H9 (cell line): ENCODE results near the gene LHFPL6. TPM values are rescaled to one million over a fixed set of nuclear protein-coding genes. Genes with fewer than 3 reads are reported as not detected.

Experiments
- DNase-seq: peaks from one replicate; pipeline ENCODE4 v3.0.0-alpha.2; 2017
- H2AFZ ChIP-seq: one replicate; pipeline ENCODE4 v1.6.1; 2013; ENCODE audit warnings: mild to moderate bottlenecking, low read length, control low read depth, moderate library complexity
- H2AK5ac ChIP-seq: 2 replicates; pipeline ENCODE4 v1.6.1; 2013; ENCODE audit warnings: low read length, control low read depth, mixed read lengths; ENCODE audit not compliant: insufficient read length
- H2BK120ac ChIP-seq: one replicate; pipeline ENCODE4 v1.6.1; 2013; ENCODE audit warnings: low read depth, mild to moderate bottlenecking, low read length, control low read depth, inconsistent platforms; ENCODE audit not compliant: poor library complexity, severe bottlenecking
- H2BK12ac ChIP-seq: 2 replicates; pipeline ENCODE4 v1.6.1; 2013; ENCODE audit warnings: low read length, control low read depth, mixed read lengths, low read depth; ENCODE audit not compliant: insufficient read length
- H2BK15ac ChIP-seq: 2 replicates; pipeline ENCODE4 v1.6.1; 2013; ENCODE audit warnings: low read depth, low read length, control low read depth
- H2BK20ac ChIP-seq: one replicate; pipeline ENCODE4 v1.6.1; 2013; ENCODE audit warnings: low read depth, mild to moderate bottlenecking, low read length, control low read depth, inconsistent platforms; ENCODE audit not compliant: poor library complexity, severe bottlenecking
- H2BK5ac ChIP-seq: 2 replicates; pipeline ENCODE4 v1.6.1; 2013; ENCODE audit warnings: low read length, control low read depth, mixed read lengths; ENCODE audit not compliant: insufficient read length
- H3K14ac ChIP-seq: 2 replicates; pipeline ENCODE4 v1.6.1; 2013; ENCODE audit warnings: low read length, control low read depth; ENCODE audit not compliant: insufficient read depth
- H3K18ac ChIP-seq: 2 replicates; pipeline ENCODE4 v1.6.1; 2013; ENCODE audit warnings: low read depth, mild to moderate bottlenecking, mixed read lengths, low read length, control low read depth; ENCODE audit not compliant: insufficient read length
- H3K23ac ChIP-seq: 2 replicates; pipeline ENCODE4 v1.6.1; 2013; ENCODE audit warnings: low read length, control low read depth, mixed read lengths, low read depth; ENCODE audit not compliant: insufficient read length
- H3K23me2 ChIP-seq: 2 replicates; pipeline ENCODE4 v1.6.1; 2013; ENCODE audit warnings: low read depth, mild to moderate bottlenecking, mixed read lengths, low read length, control low read depth; ENCODE audit not compliant: insufficient read length, poor library complexity, severe bottlenecking
- H3K27ac ChIP-seq: 2 replicates; pipeline ENCODE4 v1.5.1; 2013; ENCODE audit warnings: low read length, control low read depth, mixed read lengths, low read depth; ENCODE audit not compliant: insufficient read length
- H3K27me3 ChIP-seq: 2 replicates; pipeline ENCODE4 v1.6.1; 2013; ENCODE audit warnings: low read length, control low read depth, inconsistent platforms; ENCODE audit not compliant: insufficient read depth
- H3K4ac ChIP-seq: 2 replicates; pipeline ENCODE4 v1.6.1; 2013; ENCODE audit warnings: low read depth, mild to moderate bottlenecking, control low read depth, inconsistent platforms, low read length, moderate library complexity
- H3K4me1 ChIP-seq: 2 replicates; pipeline ENCODE4 v1.6.1; 2013; ENCODE audit warnings: low read length, control low read depth, inconsistent platforms; ENCODE audit not compliant: insufficient read depth
- H3K4me2 ChIP-seq: 2 replicates; pipeline ENCODE4 v1.6.1; 2013; ENCODE audit warnings: low read length, control low read depth, mixed read lengths; ENCODE audit not compliant: insufficient read length, insufficient read depth
- H3K56ac ChIP-seq: 2 replicates; pipeline ENCODE4 v1.6.1; 2013; ENCODE audit warnings: low read depth, mild to moderate bottlenecking, mixed read lengths, low read length, control low read depth; ENCODE audit not compliant: insufficient read length
- H3K79me1 ChIP-seq: 2 replicates; pipeline ENCODE4 v1.6.1; 2013; ENCODE audit warnings: low read depth, mild to moderate bottlenecking, moderate library complexity, low read length, control low read depth, inconsistent platforms; ENCODE audit not compliant: insufficient read depth, poor library complexity, severe bottlenecking
- H3K79me2 ChIP-seq: 2 replicates; pipeline ENCODE4 v1.6.1; 2013; ENCODE audit warnings: low read length, control low read depth, inconsistent platforms; ENCODE audit not compliant: insufficient read depth
- H3K9ac ChIP-seq: 2 replicates; pipeline ENCODE4 v1.6.1; 2013; ENCODE audit warnings: low read length, control low read depth, mixed read lengths; ENCODE audit not compliant: insufficient read length; ENCODE audit errors: extremely low read depth
- H3K9me3 ChIP-seq: one replicate; pipeline ENCODE4 v1.6.1; 2013; ENCODE audit warnings: low read depth, low read length, inconsistent platforms; ENCODE audit not compliant: control insufficient read depth
- H3T11ph ChIP-seq: one replicate; pipeline ENCODE4 v1.6.1; 2013; ENCODE audit warnings: mild to moderate bottlenecking, low read length, control low read depth, inconsistent platforms
- H4K20me1 ChIP-seq: one replicate; pipeline ENCODE4 v1.6.1; 2013; ENCODE audit not compliant: control insufficient read depth, insufficient read length, insufficient read depth
- H4K5ac ChIP-seq: 2 replicates; pipeline ENCODE4 v1.6.1; 2013; ENCODE audit warnings: low read depth, mild to moderate bottlenecking, mixed read lengths, low read length, control low read depth; ENCODE audit not compliant: insufficient read length
- H4K8ac ChIP-seq: replicated peaks from 2 replicates; pipeline ENCODE4 v1.6.1; 2013; ENCODE audit warnings: low read length, control low read depth, mixed read lengths, low read depth; ENCODE audit not compliant: insufficient read length
- H4K91ac ChIP-seq: 2 replicates; pipeline ENCODE4 v1.6.1; 2013; ENCODE audit warnings: low read depth, mild to moderate bottlenecking, moderate library complexity, mixed read lengths, low read length, control low read depth; ENCODE audit not compliant: insufficient read length
- H3K27ac Mint-ChIP-seq, 3 experiments: 2 replicates in 2 of 3; 3 replicates in 1 of 3; pipeline ENCODE4 v1.8.0; 2020 to 2021; ENCODE audit warnings: mixed read lengths in 3 of 3, mild to moderate bottlenecking in 1 of 3, moderate library complexity in 1 of 3
- H3K27me3 Mint-ChIP-seq: 2 replicates; pipeline ENCODE4 v1.8.0; 2021; ENCODE audit warnings: low read depth, mild to moderate bottlenecking, moderate library complexity, mixed read lengths
- H3K36me3 Mint-ChIP-seq, 3 experiments: 2 replicates in 2 of 3; 3 replicates in 1 of 3; pipeline ENCODE4 v1.8.0; 2020 to 2021; ENCODE audit warnings: low read depth in 3 of 3, mixed read lengths in 3 of 3; ENCODE audit not compliant: insufficient read depth in 1 of 3
- H3K4me1 Mint-ChIP-seq, 2 experiments: 2 replicates each; pipeline ENCODE4 v1.8.0; 2020; ENCODE audit warnings: mixed read lengths in 2 of 2
- H3K4me3 Mint-ChIP-seq, 2 experiments: 2 replicates in 1 of 2; 3 replicates in 1 of 2; pipeline ENCODE4 v1.8.0; 2020 to 2021; ENCODE audit warnings: mild to moderate bottlenecking in 2 of 2, mixed read lengths in 2 of 2, moderate library complexity in 1 of 2
- H3K9me3 Mint-ChIP-seq, 2 experiments: 2 replicates in 1 of 2; 3 replicates in 1 of 2; pipeline ENCODE4 v1.8.0; 2020; ENCODE audit warnings: mild to moderate bottlenecking in 2 of 2, mixed read lengths in 2 of 2, moderate library complexity in 1 of 2
- WGBS: extraction: QIAGEN DNeasy Blood & Tissue Kit; methylation state at CpG from one replicate; pipeline ENCODE4 v1.1.7; 2013; ENCODE audit warnings: missing lambda C conversion rate, low lambda C conversion rate, mixed read lengths; ENCODE audit not compliant: insufficient read length; ENCODE audit errors: extremely low coverage; 5-methylcytosine and 5-hydroxymethylcytosine counted together
- total RNA-seq: library from RNA; stranded (reverse); gene quantifications from 2 replicates; pipeline ENCODE4 v1.2.1, GENCODE V29; 2021
- TF ChIP-seq, protein P1 (sequence below): fragments of 200-600 bp; sonication (generic); conservative IDR thresholded peaks from 3 replicates; pipeline ENCODE4 v1.8.0; 2021; ENCODE audit warnings: antibody characterized with exemption, mild to moderate bottlenecking

The LHFPL6 gene
- total RNA-seq, 1 experiment from 2014 or later = 3.5 TPM

DNA sequence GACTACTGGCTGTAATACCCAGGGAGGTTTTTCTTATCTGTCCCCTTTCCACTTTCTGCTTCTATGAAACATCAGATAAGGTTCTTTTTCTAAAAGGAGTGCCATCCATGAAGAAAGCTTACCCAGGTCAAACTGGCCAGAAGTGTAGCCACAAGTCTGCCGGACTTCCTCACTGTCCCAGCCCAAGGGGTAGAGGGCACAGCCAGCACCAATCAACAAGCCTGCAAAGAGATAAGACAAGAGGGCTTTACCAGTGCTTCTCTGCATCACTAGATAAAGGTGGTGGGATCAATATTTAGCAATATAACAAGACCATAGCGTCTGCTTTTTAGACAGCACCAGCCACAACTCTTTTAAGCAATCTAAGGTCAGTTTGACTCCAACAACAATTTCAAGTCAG is 224.7 kb downstream of the LHFPL6 start:
- Mint-ChIP-seq H3K4me1 (no peaks in the 10 kb centered on the region), H3K27me3 (peaks cover 100% of the 10 kb centered on the region), H3K9me3 (peaks cover 5 to 9% of the 10 kb centered on the region in 2 experiments), H3K4me3 (no peak overlapping the region), H3K27ac (no peak overlapping the region), H3K36me3 (peaks cover 0 to 11% (median 0%) of the 10 kb centered on the region in 3 experiments; a peak in 2 of 7 replicates)
- H3K9me3 ChIP-seq = no peaks in the 10 kb centered on the region
- no peaks in the 10 kb centered on the region for H3K79me1 ChIP-seq
- H2BK120ac ChIP-seq = no peak overlapping the region
- H3K23me2 ChIP-seq = no peaks in the 10 kb centered on the region
- no peak overlapping the region for H3K14ac ChIP-seq
- H2AK5ac ChIP-seq = no peak overlapping the region
- H3K27me3 ChIP-seq = peaks cover 30% of the 10 kb centered on the region
- H3K27ac ChIP-seq = no peak overlapping the region
- H2BK15ac ChIP-seq = no peak overlapping the region
- no CpG with 5 or more reads among the region's 2 CpGs for WGBS
- TF ChIP-seq, protein P1, sequence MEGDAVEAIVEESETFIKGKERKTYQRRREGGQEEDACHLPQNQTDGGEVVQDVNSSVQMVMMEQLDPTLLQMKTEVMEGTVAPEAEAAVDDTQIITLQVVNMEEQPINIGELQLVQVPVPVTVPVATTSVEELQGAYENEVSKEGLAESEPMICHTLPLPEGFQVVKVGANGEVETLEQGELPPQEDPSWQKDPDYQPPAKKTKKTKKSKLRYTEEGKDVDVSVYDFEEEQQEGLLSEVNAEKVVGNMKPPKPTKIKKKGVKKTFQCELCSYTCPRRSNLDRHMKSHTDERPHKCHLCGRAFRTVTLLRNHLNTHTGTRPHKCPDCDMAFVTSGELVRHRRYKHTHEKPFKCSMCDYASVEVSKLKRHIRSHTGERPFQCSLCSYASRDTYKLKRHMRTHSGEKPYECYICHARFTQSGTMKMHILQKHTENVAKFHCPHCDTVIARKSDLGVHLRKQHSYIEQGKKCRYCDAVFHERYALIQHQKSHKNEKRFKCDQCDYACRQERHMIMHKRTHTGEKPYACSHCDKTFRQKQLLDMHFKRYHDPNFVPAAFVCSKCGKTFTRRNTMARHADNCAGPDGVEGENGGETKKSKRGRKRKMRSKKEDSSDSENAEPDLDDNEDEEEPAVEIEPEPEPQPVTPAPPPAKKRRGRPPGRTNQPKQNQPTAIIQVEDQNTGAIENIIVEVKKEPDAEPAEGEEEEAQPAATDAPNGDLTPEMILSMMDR = no peak
- H2AFZ ChIP-seq = no peak overlapping the region
- no peak overlapping the region for H3K56ac ChIP-seq
- H3K79me2 ChIP-seq = no peaks in the 10 kb centered on the region
- no peak overlapping the region for H4K8ac ChIP-seq
- no peak overlapping the region for H4K5ac ChIP-seq
- H3T11ph ChIP-seq = no peak overlapping the region
- H2BK12ac ChIP-seq = no peak overlapping the region
- no peak overlapping the region for H3K4ac ChIP-seq
- H3K9ac ChIP-seq = no peak overlapping the region
- no peak overlapping the region for H2BK5ac ChIP-seq
- H3K4me1 ChIP-seq = no peaks in the 10 kb centered on the region
- no peak overlapping the region for H3K18ac ChIP-seq
- DNase-seq = no peak
- H3K4me2 ChIP-seq = no peak overlapping the region
- H3K23ac ChIP-seq = no peak overlapping the region
- no peaks in the 10 kb centered on the region for H4K20me1 ChIP-seq
- no peak overlapping the region for H2BK20ac ChIP-seq
- no peak overlapping the region for H4K91ac ChIP-seq
